Measurements from ENCODE around the gene THAP3.

Gene THAP3

GRCh38 chr1:6674771-6675170, 50.1 kb downstream of the THAP3 start:
- DNase-seq (ENCODE audit: low read depth), result no peak

DNA sequence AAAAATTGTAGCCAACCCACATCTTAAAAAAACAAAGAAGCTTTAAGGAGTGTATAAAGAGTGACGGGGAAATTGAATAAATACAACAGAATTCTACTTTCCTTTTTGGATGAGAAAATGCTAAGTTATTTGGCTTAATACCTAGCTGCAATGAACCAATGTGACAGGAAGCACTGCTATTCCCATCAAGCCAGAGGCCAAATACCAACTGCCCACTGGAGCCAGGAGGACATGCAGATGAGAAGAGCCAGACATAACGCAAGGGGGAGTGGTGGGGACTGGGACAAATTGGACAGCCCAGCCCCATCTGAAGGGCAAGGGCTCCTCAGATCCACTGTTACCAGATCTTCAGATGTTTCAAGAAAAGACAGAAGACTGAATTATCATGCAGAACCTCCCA, 51.3 kb downstream of the THAP3 start:
- no peak for DNase-seq (ENCODE audit: low read depth)

Measured in activated T-helper 1 cell treated with Interleukin-2 at 50 U/mL for 16 hours (primary cell).